K562 (cell line): Measurements from ENCODE around the gene DEK.

Source experiments
- CC2D1A ChIP-seq: fragments of 450-650 bp; IDR thresholded peaks from 2 replicates; pipeline ENCODE4 v1.6.1; 2017; ENCODE audit warnings: mild to moderate bottlenecking
- GABPA ChIP-seq: fragments of 200-800 bp; sonication (Bioruptor generic); conservative IDR thresholded peaks from 2 replicates; pipeline ENCODE4 v1.6.1; 2016; ENCODE audit warnings: low read depth, missing genetic modification characterization, missing compliant biosample characterization
- KAT7 ChIP-seq: sonication (generic); formaldehyde crosslinking; IDR thresholded peaks from 2 replicates; pipeline ENCODE4 v1.8.0; 2022; ENCODE audit warnings: missing genetic modification reagents, mild to moderate bottlenecking, borderline replicate concordance
- MEF2A ChIP-seq: IDR thresholded peaks from 2 replicates; pipeline ENCODE4 v1.6.1; 2011; ENCODE audit warnings: low read depth, mild to moderate bottlenecking, low read length, moderate library complexity; ENCODE audit not compliant: control insufficient read depth
- NR4A1 ChIP-seq, 2 experiments: fragments of 250-450 bp in 1 of 2; fragments of 450-650 bp in 1 of 2; sonication (Bioruptor Pico) in 1 of 2; IDR thresholded peaks; 2 replicates each; pipeline versions ENCODE4 v1.4.0 to v1.6.1; 2016 to 2020; ENCODE audit warnings: mild to moderate bottlenecking in 2 of 2, missing compliant biosample characterization in 1 of 2, missing genetic modification characterization in 1 of 2, moderate library complexity in 1 of 2
- SETDB1 ChIP-seq: IDR thresholded peaks from one replicate; pipeline ENCODE4 v1.6.1; 2012; ENCODE audit warnings: low read length, control low read depth, inconsistent platforms
- ZBED1 ChIP-seq: IDR thresholded peaks from 2 replicates; pipeline ENCODE4 v1.6.1; 2014
- ZFPM2 ChIP-seq: fragments of 250-450 bp; sonication (Bioruptor Pico); IDR thresholded peaks from 2 replicates; pipeline ENCODE4 v1.5.1; 2022; ENCODE audit warnings: mild to moderate bottlenecking

GRCh38 chr6:18280084-18280483 is 15.8 kb upstream of the DEK start:
- TF ChIP-seq GABPA (tag) (no peak), NR4A1 (CRISPR knock-in tag; IDR thresholded peaks at IDR 0.05) (no peak), NR4A1 (tag; IDR thresholded peaks at IDR 0.05) (no peak), SETDB1 (no peak), ZBED1 (no peak), KAT7 (CRISPR knock-in tag) (no peak), CC2D1A (no peak), MEF2A (no peak), ZFPM2 (CRISPR knock-in tag) (no peak)
